Measurements from ENCODE around the gene TMBIM1.

DNA sequence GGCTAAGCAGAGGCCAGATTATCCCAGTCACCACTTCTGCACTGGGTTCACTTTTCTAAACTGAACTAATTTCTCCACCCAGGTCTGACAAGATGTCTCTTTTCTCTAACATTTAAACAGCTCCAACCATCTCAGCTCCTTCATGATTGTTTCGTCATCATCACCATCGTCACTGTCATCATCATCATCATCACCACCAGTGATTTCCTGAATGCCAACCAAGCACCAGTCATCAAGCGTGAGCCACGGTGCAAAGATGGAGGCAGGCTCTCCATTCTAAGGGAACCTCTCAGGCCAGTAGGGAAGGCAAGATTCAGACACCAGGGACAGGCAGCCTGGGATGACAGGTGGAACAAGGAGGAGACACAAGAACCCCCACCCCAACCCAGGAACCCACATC is 25.5 kb upstream of the TMBIM1 start:
- TF ChIP-seq CTCF (IDR thresholded peaks at IDR 0.05; ENCODE audit: insufficient read depth, low read length) (no peak), POLR2AphosphoS5 (IDR thresholded peaks at IDR 0.05; ENCODE audit: low read depth) (no peak), GABPA (IDR thresholded peaks at IDR 0.05; ENCODE audit: low read depth) (no peak), SPI1 (IDR thresholded peaks at IDR 0.05; ENCODE audit: borderline replicate concordance, low read depth) (no peak)
- TF ChIP-seq, protein P1, sequence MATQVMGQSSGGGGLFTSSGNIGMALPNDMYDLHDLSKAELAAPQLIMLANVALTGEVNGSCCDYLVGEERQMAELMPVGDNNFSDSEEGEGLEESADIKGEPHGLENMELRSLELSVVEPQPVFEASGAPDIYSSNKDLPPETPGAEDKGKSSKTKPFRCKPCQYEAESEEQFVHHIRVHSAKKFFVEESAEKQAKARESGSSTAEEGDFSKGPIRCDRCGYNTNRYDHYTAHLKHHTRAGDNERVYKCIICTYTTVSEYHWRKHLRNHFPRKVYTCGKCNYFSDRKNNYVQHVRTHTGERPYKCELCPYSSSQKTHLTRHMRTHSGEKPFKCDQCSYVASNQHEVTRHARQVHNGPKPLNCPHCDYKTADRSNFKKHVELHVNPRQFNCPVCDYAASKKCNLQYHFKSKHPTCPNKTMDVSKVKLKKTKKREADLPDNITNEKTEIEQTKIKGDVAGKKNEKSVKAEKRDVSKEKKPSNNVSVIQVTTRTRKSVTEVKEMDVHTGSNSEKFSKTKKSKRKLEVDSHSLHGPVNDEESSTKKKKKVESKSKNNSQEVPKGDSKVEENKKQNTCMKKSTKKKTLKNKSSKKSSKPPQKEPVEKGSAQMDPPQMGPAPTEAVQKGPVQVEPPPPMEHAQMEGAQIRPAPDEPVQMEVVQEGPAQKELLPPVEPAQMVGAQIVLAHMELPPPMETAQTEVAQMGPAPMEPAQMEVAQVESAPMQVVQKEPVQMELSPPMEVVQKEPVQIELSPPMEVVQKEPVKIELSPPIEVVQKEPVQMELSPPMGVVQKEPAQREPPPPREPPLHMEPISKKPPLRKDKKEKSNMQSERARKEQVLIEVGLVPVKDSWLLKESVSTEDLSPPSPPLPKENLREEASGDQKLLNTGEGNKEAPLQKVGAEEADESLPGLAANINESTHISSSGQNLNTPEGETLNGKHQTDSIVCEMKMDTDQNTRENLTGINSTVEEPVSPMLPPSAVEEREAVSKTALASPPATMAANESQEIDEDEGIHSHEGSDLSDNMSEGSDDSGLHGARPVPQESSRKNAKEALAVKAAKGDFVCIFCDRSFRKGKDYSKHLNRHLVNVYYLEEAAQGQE (IDR thresholded peaks at IDR 0.05; ENCODE audit: insufficient replicate concordance, low read depth) = no peak

All from HL-60 (cell line).